Trophoblast cell (in vitro differentiated cells and primary cell): ENCODE data around the gene YOD1.
A peak's percentile ranks its signal among the peaks of the same experiment; 100 is the strongest.

Source experiments
- DNase-seq, 2 donors: peaks; one replicate each; pipeline ENCODE4 v3.0.0-alpha.2; 2016
- H2AFZ ChIP-seq: 2 replicates; pipeline ENCODE4 v1.6.1; 2013; ENCODE audit warnings: low read length, moderate library complexity, mild to moderate bottlenecking; ENCODE audit not compliant: insufficient read depth, poor library complexity
- H2AK5ac ChIP-seq: 2 replicates; pipeline ENCODE4 v1.6.1; 2013; ENCODE audit warnings: mild to moderate bottlenecking, low read length
- H2BK120ac ChIP-seq: 2 replicates; pipeline ENCODE4 v1.6.1; 2013; ENCODE audit warnings: low read length, mild to moderate bottlenecking, moderate library complexity; ENCODE audit not compliant: insufficient read depth, poor library complexity
- H2BK12ac ChIP-seq: 2 replicates; pipeline ENCODE4 v1.6.1; 2013; ENCODE audit warnings: mild to moderate bottlenecking, low read length, moderate library complexity
- H2BK5ac ChIP-seq: 2 replicates; pipeline ENCODE4 v1.6.1; 2013; ENCODE audit warnings: low read length, low read depth, moderate library complexity, mild to moderate bottlenecking; ENCODE audit not compliant: poor library complexity
- H3K14ac ChIP-seq: 2 replicates; pipeline ENCODE4 v1.6.1; 2013; ENCODE audit warnings: mild to moderate bottlenecking, low read length
- H3K18ac ChIP-seq: 2 replicates; pipeline ENCODE4 v1.6.1; 2013; ENCODE audit warnings: mild to moderate bottlenecking, low read length
- H3K23ac ChIP-seq: 2 replicates; pipeline ENCODE4 v1.6.1; 2013; ENCODE audit warnings: low read length
- H3K27ac ChIP-seq: 2 replicates; pipeline ENCODE4 v1.5.1; 2013; ENCODE audit warnings: low read depth, mild to moderate bottlenecking, inconsistent platforms, low read length, moderate library complexity
- H3K27me3 ChIP-seq: 2 replicates; pipeline ENCODE4 v1.6.1; 2013; ENCODE audit warnings: inconsistent platforms, mild to moderate bottlenecking, low read length, moderate library complexity; ENCODE audit not compliant: insufficient read depth
- H3K36me3 ChIP-seq, 2 experiments: 1 replicate in 1 of 2; 2 replicates in 1 of 2; pipeline ENCODE4 v1.6.1; 2013; ENCODE audit warnings: low read length in 2 of 2, mild to moderate bottlenecking in 2 of 2, moderate library complexity in 1 of 2; ENCODE audit not compliant: insufficient read depth in 2 of 2, control insufficient read depth in 1 of 2
- H3K4ac ChIP-seq: 2 replicates; pipeline ENCODE4 v1.6.1; 2013; ENCODE audit warnings: low read depth, mild to moderate bottlenecking, low read length, moderate library complexity
- H3K4me1 ChIP-seq, 2 experiments: 1 replicate in 1 of 2; 2 replicates in 1 of 2; pipeline ENCODE4 v1.6.1; 2013; ENCODE audit warnings: low read length in 2 of 2, mild to moderate bottlenecking in 2 of 2, moderate library complexity in 1 of 2; ENCODE audit not compliant: insufficient read depth in 2 of 2, control insufficient read depth in 1 of 2
- H3K4me2 ChIP-seq: 2 replicates; pipeline ENCODE4 v1.6.1; 2013; ENCODE audit warnings: inconsistent platforms, mild to moderate bottlenecking, low read length, moderate library complexity
- H3K4me3 ChIP-seq: 2 replicates; pipeline ENCODE4 v1.5.1; 2013; ENCODE audit warnings: mild to moderate bottlenecking, low read depth, low read length, inconsistent platforms
- H3K79me1 ChIP-seq: one replicate; pipeline ENCODE4 v1.6.1; 2013; ENCODE audit warnings: low read length
- H3K79me2 ChIP-seq: 2 replicates; pipeline ENCODE4 v1.6.1; 2013; ENCODE audit warnings: low read length, mild to moderate bottlenecking; ENCODE audit not compliant: control insufficient read depth, insufficient read depth, poor library complexity
- H3K9ac ChIP-seq: 2 replicates; pipeline ENCODE4 v1.6.1; 2013; ENCODE audit warnings: mild to moderate bottlenecking, low read length
- H3K9me3 ChIP-seq: 2 replicates; pipeline ENCODE4 v1.6.1; 2013; ENCODE audit warnings: low read depth, mild to moderate bottlenecking, control low read depth, inconsistent platforms, low read length; ENCODE audit not compliant: insufficient read depth
- H4K12ac ChIP-seq: 2 replicates; pipeline ENCODE4 v1.6.1; 2013; ENCODE audit warnings: low read depth, mild to moderate bottlenecking, low read length, moderate library complexity
- H4K8ac ChIP-seq: 2 replicates; pipeline ENCODE4 v1.6.1; 2013; ENCODE audit warnings: low read depth, mild to moderate bottlenecking, low read length, moderate library complexity
- H4K91ac ChIP-seq: one replicate; pipeline ENCODE4 v1.6.1; 2013; ENCODE audit warnings: low read depth, mild to moderate bottlenecking, low read length, moderate library complexity
- WGBS: extraction: QIAGEN DNeasy Blood & Tissue Kit; methylation state at CpG from one replicate; pipeline ENCODE4 v1.1.7; 2013; ENCODE audit warnings: missing lambda C conversion rate; ENCODE audit not compliant: insufficient read length, insufficient coverage; ENCODE audit errors: extremely low coverage; 5-methylcytosine and 5-hydroxymethylcytosine counted together

YOD1 gene

GRCh38 chr1:207009182-207009850 lies 41.7 kb downstream of the YOD1 start:
- no peak overlapping the region for H3K14ac ChIP-seq
- no peak overlapping the region for H4K12ac ChIP-seq
- no peak overlapping the region for H2AFZ ChIP-seq
- no peak overlapping the region for H3K4ac ChIP-seq
- no peak overlapping the region for H2BK120ac ChIP-seq
- no peaks in the 10 kb centered on the region for H3K79me1 ChIP-seq
- no peak for DNase-seq
- no peaks in the 10 kb centered on the region for H3K27me3 ChIP-seq
- H3K4me2 ChIP-seq = no peak overlapping the region
- no peak overlapping the region for H3K9ac ChIP-seq
- no peak overlapping the region for H3K23ac ChIP-seq
- H2BK5ac ChIP-seq = no peak overlapping the region
- H4K91ac ChIP-seq = no peak overlapping the region
- no peak overlapping the region for H4K8ac ChIP-seq
- H3K18ac ChIP-seq = no peak overlapping the region
- no peak overlapping the region for H3K27ac ChIP-seq
- peaks cover 3 to 4% of the 10 kb centered on the region in 2 experiments for H3K4me1 ChIP-seq
- no peaks in the 10 kb centered on the region for H3K79me2 ChIP-seq
- no peaks in the 10 kb centered on the region for H3K36me3 ChIP-seq
- H2AK5ac ChIP-seq = no peak overlapping the region
- no CpG with 5 or more reads among the region's 10 CpGs for WGBS
- H2BK12ac ChIP-seq = no peak overlapping the region
- H3K4me3 ChIP-seq = no peak overlapping the region
- no peaks in the 10 kb centered on the region for H3K9me3 ChIP-seq

- Histone ChIP-seq H3K79me1 (no peaks in the 10 kb centered on the region), H3K79me2 (no peaks in the 10 kb centered on the region), H3K9ac (no peak overlapping the region), H3K14ac (no peak overlapping the region), H2AK5ac (no peak overlapping the region), H3K4me1 (peaks cover 3 to 4% of the 10 kb centered on the region in 2 experiments), H3K9me3 (no peaks in the 10 kb centered on the region), H3K23ac (no peak overlapping the region), H3K27ac (no peak overlapping the region), H3K4ac (no peak overlapping the region), H4K8ac (no peak overlapping the region), H3K4me3 (no peak overlapping the region), H2AFZ (no peak overlapping the region), H2BK120ac (no peak overlapping the region), H2BK5ac (no peak overlapping the region), H4K12ac (no peak overlapping the region), H3K36me3 (no peaks in the 10 kb centered on the region), H3K27me3 (no peaks in the 10 kb centered on the region), H4K91ac (no peak overlapping the region), H3K18ac (no peak overlapping the region), H3K4me2 (no peak overlapping the region), H2BK12ac (no peak overlapping the region)
- DNase-seq = peak; percentile 51 to 64
- no CpG with 5 or more reads among the region's 5 CpGs for WGBS
Observed at GRCh38 chr1:207007352-207008033, 43.5 kb downstream of the YOD1 start.

GRCh38 chr1:207006914-207007313 lies 44.1 kb downstream of the YOD1 start:
- H2AK5ac ChIP-seq = no peak overlapping the region
- H3K9me3 ChIP-seq = no peaks in the 10 kb centered on the region
- H3K4me3 ChIP-seq = no peak overlapping the region
- H2AFZ ChIP-seq = no peak overlapping the region
- H3K27me3 ChIP-seq = no peaks in the 10 kb centered on the region
- H3K36me3 ChIP-seq = no peaks in the 10 kb centered on the region
- no peak overlapping the region for H2BK12ac ChIP-seq
- H3K4me2 ChIP-seq = no peak overlapping the region
- no peak overlapping the region for H3K27ac ChIP-seq
- peaks cover 3 to 5% of the 10 kb centered on the region in 2 experiments for H3K4me1 ChIP-seq
- H4K91ac ChIP-seq = no peak overlapping the region
- H3K14ac ChIP-seq = no peak overlapping the region
- DNase-seq = peak; percentile 29 to 44
- no peak overlapping the region for H3K18ac ChIP-seq
- no peak overlapping the region for H4K12ac ChIP-seq
- no peak overlapping the region for H3K4ac ChIP-seq
- H3K79me2 ChIP-seq = no peaks in the 10 kb centered on the region
- no peak overlapping the region for H3K9ac ChIP-seq
- H3K79me1 ChIP-seq = no peaks in the 10 kb centered on the region
- no peak overlapping the region for H4K8ac ChIP-seq
- H2BK120ac ChIP-seq = no peak overlapping the region
- H3K23ac ChIP-seq = no peak overlapping the region
- no peak overlapping the region for H2BK5ac ChIP-seq
- WGBS = no CpG with 5 or more reads among the region's 3 CpGs

GRCh38 chr1:207006083-207006482 lies 44.9 kb downstream of the YOD1 start:
- no peaks in the 10 kb centered on the region for H3K79me2 ChIP-seq
- H2AK5ac ChIP-seq = no peak overlapping the region
- no peak overlapping the region for H3K18ac ChIP-seq
- peaks cover 3 to 6% of the 10 kb centered on the region in 2 experiments for H3K4me1 ChIP-seq
- H3K9me3 ChIP-seq = no peaks in the 10 kb centered on the region
- WGBS = no CpG with 5 or more reads among the region's 3 CpGs
- no peak overlapping the region for H2BK12ac ChIP-seq
- H3K4me2 ChIP-seq = no peak overlapping the region
- H2BK5ac ChIP-seq = no peak overlapping the region
- H3K9ac ChIP-seq = no peak overlapping the region
- H4K91ac ChIP-seq = no peak overlapping the region
- H4K12ac ChIP-seq = no peak overlapping the region
- no peaks in the 10 kb centered on the region for H3K79me1 ChIP-seq
- no peaks in the 10 kb centered on the region for H3K36me3 ChIP-seq
- H4K8ac ChIP-seq = no peak overlapping the region
- no peaks in the 10 kb centered on the region for H3K27me3 ChIP-seq
- no peak overlapping the region for H3K4me3 ChIP-seq
- no peak overlapping the region for H3K4ac ChIP-seq
- no peak overlapping the region for H2AFZ ChIP-seq
- H3K27ac ChIP-seq = no peak overlapping the region
- no peak overlapping the region for H3K14ac ChIP-seq
- H2BK120ac ChIP-seq = no peak overlapping the region
- no peak overlapping the region for H3K23ac ChIP-seq
- no peak for DNase-seq
